OCI-LY3 (cell line): ENCODE measurements around the gene TSPAN33.

Experiments used
- H2AFZ ChIP-seq: fragments of 200-600, 300-600 bp; shearing (Covaris generic); 2 replicates; pipeline ENCODE4 v1.6.0; 2014; ENCODE audit warnings: antibody characterized with exemption, low read depth, low read length
- H3K27ac ChIP-seq: fragments of 200-600, 300-600 bp; sonication (generic); 2 replicates; pipeline ENCODE4 v1.5.1; 2014; ENCODE audit warnings: mild to moderate bottlenecking, low read length, moderate library complexity, mixed read lengths
- H3K27me3 ChIP-seq: fragments of 200-600, 300-600 bp; sonication (generic); 2 replicates; pipeline ENCODE4 v1.6.1; 2014; ENCODE audit warnings: low read depth, low read length, mixed read lengths
- H3K36me3 ChIP-seq: fragments of 200-600, 300-600 bp; sonication (generic); replicated peaks from 2 replicates; pipeline ENCODE3; 2014; ENCODE audit warnings: low read depth, low read length, mixed read lengths
- H3K4me1 ChIP-seq: fragments of 300-600, 200-600 bp; sonication (generic); 2 replicates; pipeline ENCODE4 v1.6.1; 2014; ENCODE audit warnings: low read length, mixed read lengths
- H3K4me2 ChIP-seq: fragments of 200-600, 300-600 bp; sonication (generic); 2 replicates; pipeline ENCODE4 v1.6.1; 2014; ENCODE audit warnings: low read length, mixed read lengths
- H3K4me3 ChIP-seq: fragments of 300-600, 200-600 bp; sonication (generic); 2 replicates; pipeline ENCODE4 v1.5.1; 2014; ENCODE audit warnings: antibody characterized with exemption, mild to moderate bottlenecking, low read length, moderate library complexity
- H3K79me2 ChIP-seq: fragments of 300-600, 200-600 bp; shearing (Covaris generic); 2 replicates; pipeline ENCODE4 v1.6.1; 2014; ENCODE audit warnings: mild to moderate bottlenecking, low read length, mixed read lengths
- H3K9ac ChIP-seq: fragments of 300-600, 200-600 bp; shearing (Covaris generic); 2 replicates; pipeline ENCODE4 v1.6.0; 2014; ENCODE audit warnings: mild to moderate bottlenecking, low read length, moderate library complexity
- H3K9me3 ChIP-seq: fragments of 200-600, 300-600 bp; shearing (Covaris generic); 2 replicates; pipeline ENCODE4 v1.6.1; 2014; ENCODE audit warnings: low read length, mixed read lengths; ENCODE audit not compliant: insufficient read depth
- H4K20me1 ChIP-seq: fragments of 200-600, 300-600 bp; sonication (generic); 2 replicates; pipeline ENCODE4 v1.6.1; 2016; ENCODE audit warnings: low read length, mixed read lengths; ENCODE audit not compliant: insufficient read depth
- EZH2phosphoT487 ChIP-seq: fragments of 200-600 bp; shearing (Covaris generic); IDR thresholded peaks from 2 replicates; pipeline ENCODE4 v1.6.1; 2018; ENCODE audit warnings: antibody characterized with exemption, mixed run types, low read depth
- TF ChIP-seq, protein P1 (sequence below): fragments of 200-600, 300-600 bp; sonication (generic); IDR thresholded peaks from 2 replicates; pipeline ENCODE4 v1.5.1; 2014; ENCODE audit warnings: antibody characterized with exemption, low read length, low read depth

Gene TSPAN33

GRCh38 chr7:129188892-129189660 is 44.6 kb downstream of the TSPAN33 start:
- TF ChIP-seq EZH2phosphoT487: no peak
- TF ChIP-seq, protein P1, sequence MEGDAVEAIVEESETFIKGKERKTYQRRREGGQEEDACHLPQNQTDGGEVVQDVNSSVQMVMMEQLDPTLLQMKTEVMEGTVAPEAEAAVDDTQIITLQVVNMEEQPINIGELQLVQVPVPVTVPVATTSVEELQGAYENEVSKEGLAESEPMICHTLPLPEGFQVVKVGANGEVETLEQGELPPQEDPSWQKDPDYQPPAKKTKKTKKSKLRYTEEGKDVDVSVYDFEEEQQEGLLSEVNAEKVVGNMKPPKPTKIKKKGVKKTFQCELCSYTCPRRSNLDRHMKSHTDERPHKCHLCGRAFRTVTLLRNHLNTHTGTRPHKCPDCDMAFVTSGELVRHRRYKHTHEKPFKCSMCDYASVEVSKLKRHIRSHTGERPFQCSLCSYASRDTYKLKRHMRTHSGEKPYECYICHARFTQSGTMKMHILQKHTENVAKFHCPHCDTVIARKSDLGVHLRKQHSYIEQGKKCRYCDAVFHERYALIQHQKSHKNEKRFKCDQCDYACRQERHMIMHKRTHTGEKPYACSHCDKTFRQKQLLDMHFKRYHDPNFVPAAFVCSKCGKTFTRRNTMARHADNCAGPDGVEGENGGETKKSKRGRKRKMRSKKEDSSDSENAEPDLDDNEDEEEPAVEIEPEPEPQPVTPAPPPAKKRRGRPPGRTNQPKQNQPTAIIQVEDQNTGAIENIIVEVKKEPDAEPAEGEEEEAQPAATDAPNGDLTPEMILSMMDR: no peak
- Histone ChIP-seq H3K4me1 (peaks cover 19% of the 10 kb centered on the region), H3K27ac (peak overlapping the region; percentile 25), H4K20me1 (peaks cover 14% of the 10 kb centered on the region), H2AFZ (peak overlapping the region; percentile 72), H3K9ac (peak overlapping the region; percentile 84), H3K4me3 (peak overlapping the region; percentile 97), H3K9me3 (no peaks in the 10 kb centered on the region), H3K79me2 (peaks cover 39% of the 10 kb centered on the region), H3K27me3 (no peaks in the 10 kb centered on the region), H3K4me2 (peak overlapping the region; percentile 92), H3K36me3 (peaks cover 5% of the 10 kb centered on the region)

DNA sequence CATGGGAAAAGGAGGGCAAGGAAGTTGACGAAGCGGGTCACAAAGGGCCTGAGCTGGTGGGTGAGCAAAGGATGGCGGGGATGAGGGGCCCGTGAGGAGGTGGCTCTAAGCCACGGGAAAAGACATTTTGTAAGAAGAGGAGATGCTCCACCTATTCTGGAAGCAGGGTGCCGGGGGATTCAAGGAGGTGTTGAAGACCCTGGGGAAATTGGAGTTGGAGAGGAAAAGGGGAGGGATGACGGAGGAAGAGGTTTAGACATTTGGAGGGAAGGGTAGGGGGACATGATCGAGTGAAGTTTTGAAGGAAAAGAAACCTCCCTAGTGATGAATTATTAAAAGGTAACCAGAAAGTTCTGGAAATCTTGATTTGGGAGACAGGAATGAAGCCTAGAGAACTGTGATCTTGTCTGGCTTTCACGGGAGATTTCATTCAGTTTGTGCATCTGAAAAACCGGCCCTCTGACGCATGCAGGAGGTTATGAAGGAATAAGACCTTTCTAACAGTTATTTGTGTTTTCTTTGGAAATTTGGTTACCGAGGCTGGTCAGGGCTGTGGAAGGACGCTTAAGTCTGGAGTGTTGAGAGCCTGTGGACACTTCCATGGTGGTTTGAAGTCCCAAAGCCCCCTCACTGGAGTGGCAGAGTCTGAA is 45.3 kb downstream of the TSPAN33 start:
- Histone ChIP-seq H2AFZ (0 out of 2 replicates have a peak overlapping the region, but pooled peaks have one; percentile 72), H3K9ac (peak overlapping the region; percentile 84), H3K9me3 (no peaks in the 10 kb centered on the region), H4K20me1 (peaks cover 14% of the 10 kb centered on the region), H3K36me3 (peaks cover 5% of the 10 kb centered on the region), H3K4me2 (peak overlapping the region; percentile 92), H3K4me3 (peak overlapping the region; percentile 97), H3K27ac (no peak overlapping the region), H3K27me3 (no peaks in the 10 kb centered on the region), H3K79me2 (peaks cover 41% of the 10 kb centered on the region), H3K4me1 (peaks cover 24% of the 10 kb centered on the region)
- TF ChIP-seq, protein P1: no peak

- Histone ChIP-seq H3K79me2 (peaks cover 48% of the 10 kb centered on the region), H2AFZ (no peak overlapping the region), H3K4me2 (no peak overlapping the region), H3K27ac (no peak overlapping the region), H3K9me3 (no peaks in the 10 kb centered on the region), H4K20me1 (peaks cover 14% of the 10 kb centered on the region), H3K4me1 (peaks cover 24% of the 10 kb centered on the region), H3K27me3 (no peaks in the 10 kb centered on the region), H3K4me3 (no peak overlapping the region), H3K9ac (no peak overlapping the region), H3K36me3 (peaks cover 10% of the 10 kb centered on the region)
- TF ChIP-seq EZH2phosphoT487: no peak
- TF ChIP-seq, protein P1: no peak
Observed at GRCh38 chr7:129191272-129191671, 46.8 kb downstream of the TSPAN33 start.

GRCh38 chr7:129193892-129194291 is 49.4 kb downstream of the TSPAN33 start:
- TF ChIP-seq, protein P1: no peak
- no peak for TF ChIP-seq EZH2phosphoT487
- H3K4me2 ChIP-seq: no peak overlapping the region
- H3K36me3 ChIP-seq: peaks cover 10% of the 10 kb centered on the region
- H3K27me3 ChIP-seq: no peaks in the 10 kb centered on the region
- peaks cover 46% of the 10 kb centered on the region for H3K79me2 ChIP-seq
- H3K4me1 ChIP-seq: peaks cover 15% of the 10 kb centered on the region
- H3K9ac ChIP-seq: no peak overlapping the region
- peaks cover 14% of the 10 kb centered on the region for H4K20me1 ChIP-seq
- no peaks in the 10 kb centered on the region for H3K9me3 ChIP-seq
- no peak overlapping the region for H3K27ac ChIP-seq
- H3K4me3 ChIP-seq: no peak overlapping the region
- H2AFZ ChIP-seq: no peak overlapping the region
